HUES64 (cell line): ENCODE measurements around the gene LRCH3.

Experiments
- H3K27ac ChIP-seq: 2 replicates; pipeline ENCODE4 v1.7.0; 2013; ENCODE audit warnings: low read depth, low read length, inconsistent platforms
- H3K27me3 ChIP-seq: 2 replicates; pipeline ENCODE4 v1.6.1; 2013; ENCODE audit warnings: mild to moderate bottlenecking, low read length; ENCODE audit not compliant: insufficient read depth
- H3K36me3 ChIP-seq: 2 replicates; pipeline ENCODE4 v1.6.1; 2013; ENCODE audit warnings: mild to moderate bottlenecking, low read length; ENCODE audit not compliant: insufficient read depth
- H3K4me1 ChIP-seq: 2 replicates; pipeline ENCODE4 v1.6.1; 2013; ENCODE audit warnings: mild to moderate bottlenecking, low read length, moderate library complexity; ENCODE audit not compliant: insufficient read depth
- H3K4me3 ChIP-seq: 2 replicates; pipeline ENCODE4 v1.5.1; 2013; ENCODE audit warnings: mild to moderate bottlenecking, low read length, moderate library complexity
- H3K9ac ChIP-seq: 2 replicates; pipeline ENCODE4 v1.6.1; 2013; ENCODE audit warnings: mild to moderate bottlenecking, low read depth, low read length
- H3K9me3 ChIP-seq: 2 replicates; pipeline ENCODE4 v1.6.1; 2013; ENCODE audit warnings: low read depth, low read length; ENCODE audit not compliant: insufficient read depth
- WGBS: fragments of 150-250, 120-280 bp; methylation state at CpG from one replicate; pipeline ENCODE4 v1.1.7; 2013; ENCODE audit warnings: missing lambda C conversion rate; 5-methylcytosine and 5-hydroxymethylcytosine counted together

Gene LRCH3

DNA sequence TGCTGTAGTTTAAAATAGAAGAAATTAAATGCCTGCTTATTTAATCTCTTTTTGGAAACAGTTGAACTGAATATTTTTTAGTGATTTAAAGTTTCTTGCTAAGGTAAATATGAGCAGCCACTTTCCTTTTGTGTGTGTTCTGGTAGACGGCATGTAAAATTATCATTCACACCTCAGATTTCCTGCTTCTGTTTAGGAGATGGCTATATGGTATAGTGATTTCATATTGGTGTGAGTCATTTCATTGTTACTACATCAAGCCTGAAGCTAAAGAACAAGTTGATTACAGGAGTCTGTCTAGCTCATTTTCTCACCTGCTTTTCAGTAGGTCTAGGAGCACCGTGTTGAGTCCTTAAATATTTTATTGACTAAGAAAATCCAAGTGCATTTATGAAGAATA lies 2.2 kb downstream of the LRCH3 start:
- H3K36me3 ChIP-seq: no peaks in the 10 kb centered on the region
- H3K9ac ChIP-seq: no peak overlapping the region
- H3K27me3 ChIP-seq: no peaks in the 10 kb centered on the region
- H3K4me1 ChIP-seq: no peaks in the 10 kb centered on the region
- no peak overlapping the region for H3K27ac ChIP-seq
- H3K4me3 ChIP-seq: no peak overlapping the region
- 80% methylated on average over 1 of the region's 2 CpGs for WGBS
- no peaks in the 10 kb centered on the region for H3K9me3 ChIP-seq

DNA sequence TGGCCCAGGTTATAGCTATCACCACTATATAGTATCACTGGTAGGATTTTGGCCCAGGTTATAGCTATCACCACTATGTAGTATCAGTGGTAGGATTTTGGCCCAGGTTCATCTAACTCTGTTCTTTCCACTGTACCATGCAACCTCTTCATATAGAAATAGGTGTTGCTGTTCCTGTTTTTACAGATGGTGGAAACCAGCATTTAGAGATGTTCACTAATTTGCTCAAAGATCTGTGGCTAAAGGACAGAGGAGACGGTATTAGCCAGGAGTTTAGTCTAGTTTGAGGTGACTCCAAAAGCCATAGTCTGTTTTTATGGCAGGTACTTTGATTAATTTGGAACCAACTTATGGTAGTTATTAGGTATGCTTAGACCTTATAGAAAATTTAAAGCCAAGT lies 3.1 kb downstream of the LRCH3 start:
- H3K36me3 ChIP-seq: no peaks in the 10 kb centered on the region
- no peaks in the 10 kb centered on the region for H3K9me3 ChIP-seq
- H3K27me3 ChIP-seq: no peaks in the 10 kb centered on the region
- WGBS: 99% methylated on average over 1 of the region's 1 CpG
- H3K4me3 ChIP-seq: no peak overlapping the region
- no peaks in the 10 kb centered on the region for H3K4me1 ChIP-seq
- H3K27ac ChIP-seq: no peak overlapping the region
- no peak overlapping the region for H3K9ac ChIP-seq

DNA sequence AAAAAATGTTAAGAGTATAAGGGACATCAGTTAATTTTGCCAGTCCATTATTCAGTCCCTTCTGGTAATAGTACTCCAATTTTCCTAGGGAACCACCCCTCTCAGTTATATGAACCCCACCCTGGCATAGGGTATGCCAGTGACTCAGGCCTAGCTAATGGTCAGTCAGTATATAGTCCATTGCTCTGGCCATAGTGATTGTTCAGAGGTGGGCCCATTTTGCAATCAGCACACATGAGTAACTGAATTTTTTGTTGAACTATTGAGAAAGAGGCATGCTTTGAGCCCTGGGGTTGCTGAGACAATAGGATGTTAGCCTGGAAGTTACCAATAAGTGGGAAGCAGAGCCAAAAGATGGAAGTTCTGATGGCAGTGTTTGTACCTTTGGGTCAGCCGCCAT lies 4.1 kb downstream of the LRCH3 start:
- H3K9ac ChIP-seq: no peak overlapping the region
- H3K4me3 ChIP-seq: no peak overlapping the region
- no peaks in the 10 kb centered on the region for H3K4me1 ChIP-seq
- no peak overlapping the region for H3K27ac ChIP-seq
- no peaks in the 10 kb centered on the region for H3K27me3 ChIP-seq
- H3K9me3 ChIP-seq: no peaks in the 10 kb centered on the region
- 100% methylated on average over 1 of the region's 1 CpG for WGBS
- no peaks in the 10 kb centered on the region for H3K36me3 ChIP-seq

DNA sequence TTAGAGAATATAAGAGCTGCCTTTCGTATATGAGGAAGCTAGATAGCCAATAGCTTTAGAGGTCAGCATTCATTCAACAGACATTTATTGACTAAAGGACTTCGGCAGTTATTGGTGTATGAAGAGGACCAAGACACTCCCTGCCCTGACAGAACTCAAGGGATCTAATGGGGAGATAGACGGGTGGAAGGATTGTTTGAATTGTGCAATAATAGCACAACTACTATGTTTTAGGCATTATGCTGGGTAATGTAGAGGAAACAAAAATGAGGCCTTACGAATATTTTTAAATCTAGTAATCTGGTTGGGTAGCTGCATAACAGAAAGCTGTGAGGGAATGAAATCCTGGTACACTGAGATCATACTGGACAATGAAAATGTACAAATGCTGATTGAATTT lies 5.0 kb downstream of the LRCH3 start:
- H3K9me3 ChIP-seq: no peaks in the 10 kb centered on the region
- H3K9ac ChIP-seq: no peak overlapping the region
- H3K36me3 ChIP-seq: no peaks in the 10 kb centered on the region
- no peaks in the 10 kb centered on the region for H3K4me1 ChIP-seq
- WGBS: 74% methylated on average over 4 of the region's 4 CpGs
- H3K27ac ChIP-seq: no peak overlapping the region
- H3K27me3 ChIP-seq: no peaks in the 10 kb centered on the region
- H3K4me3 ChIP-seq: no peak overlapping the region

DNA sequence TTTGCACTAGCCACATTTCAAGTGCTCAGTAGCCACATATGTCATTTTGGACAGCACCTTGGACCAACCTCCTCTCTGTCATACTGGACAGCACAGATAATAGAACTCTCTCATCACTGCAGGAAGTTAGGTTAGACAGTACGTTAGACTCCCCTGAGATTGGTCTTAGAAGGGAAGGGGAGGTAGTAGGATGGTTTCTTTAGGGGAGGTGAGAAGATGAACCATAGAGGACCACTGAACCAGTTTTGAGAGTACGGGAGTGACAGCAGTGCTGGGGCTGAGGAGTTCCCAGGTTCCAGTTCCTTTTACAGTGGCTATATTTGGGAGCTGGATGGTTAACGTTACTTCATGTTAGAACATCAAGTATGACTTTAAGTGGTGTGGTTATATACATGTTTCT lies 7.8 kb downstream of the LRCH3 start:
- Histone ChIP-seq H3K36me3 (no peaks in the 10 kb centered on the region), H3K9me3 (no peaks in the 10 kb centered on the region), H3K4me3 (no peak overlapping the region), H3K9ac (no peak overlapping the region), H3K27me3 (no peaks in the 10 kb centered on the region), H3K27ac (no peak overlapping the region), H3K4me1 (no peaks in the 10 kb centered on the region)
- 94% methylated on average over 3 of the region's 3 CpGs for WGBS

DNA sequence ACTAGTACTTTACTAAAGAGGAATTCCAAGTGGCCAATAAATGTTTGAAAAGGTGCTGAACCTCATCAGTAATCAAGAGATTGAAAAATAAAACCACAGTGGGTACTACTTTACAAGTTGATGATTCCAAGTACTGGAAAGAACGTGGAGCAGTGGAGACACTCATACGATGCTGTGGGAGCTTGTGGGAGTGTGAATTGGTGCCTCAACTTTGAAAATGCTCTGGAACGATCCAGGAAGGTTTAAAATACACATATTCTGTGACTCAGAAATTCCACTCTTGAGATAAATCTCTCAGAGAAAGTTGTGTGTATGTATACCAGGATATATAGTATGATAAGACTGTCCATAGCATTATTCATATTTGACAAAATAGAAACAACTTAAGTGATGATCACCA lies 9.3 kb downstream of the LRCH3 start:
- Histone ChIP-seq H3K9ac (no peak overlapping the region), H3K4me1 (no peaks in the 10 kb centered on the region), H3K4me3 (no peak overlapping the region), H3K27me3 (no peaks in the 10 kb centered on the region), H3K36me3 (no peaks in the 10 kb centered on the region), H3K9me3 (no peaks in the 10 kb centered on the region), H3K27ac (no peak overlapping the region)
- 98% methylated on average over 3 of the region's 3 CpGs for WGBS

DNA sequence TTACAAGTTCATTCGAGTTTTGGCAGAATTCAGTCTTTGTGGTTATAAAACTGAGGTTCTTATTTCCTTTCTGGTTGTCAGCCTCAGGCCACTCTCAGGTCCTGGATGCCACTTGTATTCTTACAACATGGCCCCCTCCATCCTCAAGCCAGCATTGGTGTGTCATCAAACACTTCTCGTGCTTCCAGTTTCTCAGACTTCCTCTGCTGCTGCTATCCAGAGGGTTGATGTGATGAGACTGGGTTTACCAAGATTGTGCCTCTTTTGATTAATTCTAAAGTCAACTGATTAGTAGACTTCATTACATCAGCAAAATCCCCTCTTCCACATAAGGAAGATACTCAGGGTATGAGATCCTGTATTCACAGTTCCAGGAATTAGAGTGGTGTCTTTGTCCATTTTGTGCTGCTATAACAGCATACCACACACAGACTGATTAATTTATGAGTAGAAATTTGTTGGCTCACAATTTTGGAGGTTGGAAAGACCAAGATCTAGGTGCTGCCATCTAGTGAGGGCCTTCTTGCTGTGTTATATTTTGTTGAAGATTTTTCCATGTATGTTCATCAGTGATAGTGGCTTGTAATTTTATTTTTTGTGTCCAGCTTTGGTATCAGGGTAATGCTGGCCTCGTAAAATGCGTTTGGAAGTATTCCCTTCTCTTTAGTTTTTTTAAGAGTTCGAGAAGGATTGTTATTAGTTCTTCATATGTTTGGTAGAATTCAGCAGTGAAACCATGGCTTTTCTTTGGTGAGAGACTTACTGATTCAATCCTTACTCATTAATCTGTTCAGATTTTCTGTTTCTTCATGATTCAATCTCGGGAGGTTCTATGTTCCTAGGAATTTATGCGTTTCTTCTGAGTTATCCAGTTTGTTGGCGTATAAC lies 11.1 kb downstream of the LRCH3 start:
- WGBS: 80% methylated on average over 8 of the region's 8 CpGs
- H3K36me3 ChIP-seq: no peaks in the 10 kb centered on the region
- H3K4me3 ChIP-seq: no peak overlapping the region
- no peaks in the 10 kb centered on the region for H3K27me3 ChIP-seq
- no peaks in the 10 kb centered on the region for H3K4me1 ChIP-seq
- no peaks in the 10 kb centered on the region for H3K9me3 ChIP-seq
- no peak overlapping the region for H3K27ac ChIP-seq
- no peak overlapping the region for H3K9ac ChIP-seq

DNA sequence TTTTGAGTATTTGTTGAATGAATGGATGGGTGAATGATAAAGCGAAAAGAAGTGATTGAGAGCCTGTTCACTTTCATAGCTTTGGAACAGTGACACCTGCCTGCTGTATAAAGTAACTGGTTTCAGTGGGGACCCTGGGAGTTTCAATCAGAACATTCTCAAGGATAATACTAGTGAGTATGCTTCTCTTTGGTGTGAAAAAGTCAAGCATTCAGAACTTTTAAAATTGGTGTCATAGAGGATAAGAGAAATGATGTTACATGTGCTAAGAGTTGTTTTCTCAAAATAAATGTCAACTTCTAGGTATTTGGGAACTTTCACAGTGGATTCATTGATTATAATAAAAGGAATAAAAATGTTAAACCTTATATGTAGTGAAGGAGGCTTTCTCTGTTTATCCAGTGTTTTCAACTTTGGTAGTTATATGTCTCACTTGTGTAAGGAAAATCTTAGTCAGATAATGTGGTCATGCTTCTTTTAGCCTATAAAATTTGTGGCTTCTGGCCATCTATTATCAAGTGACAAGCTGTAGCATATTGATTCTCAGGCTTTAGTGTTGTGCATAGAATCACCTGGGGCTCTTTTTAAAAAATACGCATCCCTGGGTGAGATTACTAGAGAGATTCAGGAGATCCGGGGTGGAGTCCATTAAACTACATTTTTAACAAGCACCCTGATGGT lies 11.9 kb downstream of the LRCH3 start:
- no peaks in the 10 kb centered on the region for H3K27me3 ChIP-seq
- 97% methylated on average over 3 of the region's 3 CpGs for WGBS
- H3K9me3 ChIP-seq: no peaks in the 10 kb centered on the region
- no peak overlapping the region for H3K9ac ChIP-seq
- H3K4me3 ChIP-seq: no peak overlapping the region
- no peaks in the 10 kb centered on the region for H3K36me3 ChIP-seq
- no peaks in the 10 kb centered on the region for H3K4me1 ChIP-seq
- H3K27ac ChIP-seq: no peak overlapping the region

DNA sequence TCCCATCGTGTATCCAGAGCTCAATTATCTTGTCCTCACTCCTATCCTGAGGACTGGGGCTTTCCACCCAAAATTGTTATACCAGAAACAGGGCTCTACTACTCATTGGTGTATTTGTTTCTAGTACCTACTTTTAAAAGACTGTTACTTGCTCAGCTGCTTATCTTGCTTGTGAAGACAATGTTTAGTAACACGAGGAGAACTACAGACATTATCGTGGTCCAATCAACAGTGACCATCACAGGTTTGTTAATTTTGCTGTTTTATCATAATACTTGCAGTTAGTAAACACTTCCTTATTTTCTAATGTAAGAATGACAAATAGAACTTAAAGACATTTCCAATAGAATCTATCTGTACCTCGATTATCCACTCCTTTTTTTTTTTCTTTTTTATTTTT lies 13.5 kb downstream of the LRCH3 start:
- H3K27me3 ChIP-seq: no peaks in the 10 kb centered on the region
- H3K36me3 ChIP-seq: no peaks in the 10 kb centered on the region
- no peaks in the 10 kb centered on the region; the same call in 1 of the 2 replicates for H3K4me1 ChIP-seq
- no peak overlapping the region for H3K4me3 ChIP-seq
- no peak overlapping the region for H3K27ac ChIP-seq
- no peak overlapping the region for H3K9ac ChIP-seq
- 82% methylated on average over 3 of the region's 4 CpGs for WGBS
- H3K9me3 ChIP-seq: no peaks in the 10 kb centered on the region

DNA sequence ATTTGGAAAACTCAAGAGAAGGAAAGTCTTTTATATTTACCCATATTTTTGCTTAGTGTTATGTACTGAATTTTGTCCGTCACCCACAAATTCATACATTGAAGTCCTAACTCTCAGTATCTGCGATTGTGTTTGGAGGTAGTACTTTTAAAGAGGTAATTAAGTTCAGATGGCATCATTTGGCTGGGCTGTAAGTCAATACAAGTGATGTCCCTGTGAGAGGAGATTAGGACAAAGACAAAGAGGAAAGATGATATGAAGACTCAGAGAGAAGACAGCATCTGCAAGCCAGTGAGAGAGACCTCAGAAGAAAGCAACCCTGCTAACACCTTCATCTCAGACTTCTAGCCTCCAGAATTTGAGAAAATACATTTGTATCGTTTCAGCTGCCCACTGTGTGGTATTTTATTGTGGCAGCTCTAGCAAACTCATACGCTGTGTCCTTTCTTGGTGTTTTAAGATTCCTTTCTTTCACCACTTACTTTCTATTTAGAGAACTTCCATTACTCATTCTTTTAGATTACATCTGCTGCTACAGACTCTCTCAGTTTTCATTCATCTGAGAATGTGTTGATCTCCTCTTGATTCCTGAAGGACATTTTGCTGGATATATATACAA lies 17.0 kb downstream of the LRCH3 start:
- H3K27ac ChIP-seq: no peak overlapping the region
- no peak overlapping the region for H3K9ac ChIP-seq
- no peaks in the 10 kb centered on the region; the same call in 1 of the 2 replicates for H3K4me1 ChIP-seq

DNA sequence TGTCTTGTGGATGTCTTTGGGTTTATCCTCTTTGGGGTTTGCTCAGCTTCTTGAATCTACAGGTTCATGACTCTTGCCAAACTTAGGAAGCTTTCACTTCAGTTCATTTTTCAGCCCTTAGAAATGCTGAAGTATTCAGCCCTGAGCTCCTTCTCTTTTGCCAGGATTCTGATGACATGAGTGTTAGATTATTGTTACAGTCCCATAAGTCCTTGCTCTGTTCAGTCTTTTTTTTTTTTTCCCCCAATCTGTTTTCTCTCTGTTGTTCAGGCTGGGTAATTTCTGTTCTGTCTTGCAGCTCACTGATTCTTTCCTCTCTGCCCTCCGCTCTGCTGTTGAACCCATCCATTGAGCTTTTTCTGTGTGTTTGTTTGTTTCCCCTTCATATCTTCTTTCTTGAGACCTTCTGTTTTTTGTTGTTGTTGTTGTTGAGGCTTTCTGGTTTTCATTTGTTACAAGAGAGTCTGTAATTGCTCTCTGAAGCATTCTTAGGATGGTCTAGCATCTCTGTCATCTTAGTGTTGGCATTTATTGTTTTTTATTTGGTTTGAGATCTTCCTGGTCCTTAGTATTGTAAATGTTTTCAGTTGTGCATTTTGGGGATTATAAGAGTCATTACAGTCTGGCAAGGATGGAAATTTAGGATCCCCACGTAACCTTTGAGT lies 18.4 kb downstream of the LRCH3 start:
- Histone ChIP-seq H3K36me3 (no peaks in the 10 kb centered on the region), H3K9ac (no peak overlapping the region), H3K4me3 (no peak overlapping the region), H3K27ac (no peak overlapping the region), H3K27me3 (no peaks in the 10 kb centered on the region), H3K9me3 (no peaks in the 10 kb centered on the region), H3K4me1 (no peaks in the 10 kb centered on the region; the same call in none of the 2 replicates)
- 95% methylated on average over 1 of the region's 2 CpGs for WGBS

More for the DNA sequence above, 17.0 kb downstream of the LRCH3 start:
- no peaks in the 10 kb centered on the region for H3K9me3 ChIP-seq
- H3K4me3 ChIP-seq: no peak overlapping the region
- no peaks in the 10 kb centered on the region for H3K36me3 ChIP-seq
- WGBS: 94% methylated on average over 3 of the region's 4 CpGs
- H3K27me3 ChIP-seq: no peaks in the 10 kb centered on the region
